ENCODE measurements around the gene GRK3. TPM values are rescaled to one million over a fixed set of nuclear protein-coding genes. Genes with fewer than 3 reads are reported as not detected.

Gene GRK3
- total RNA-seq, 1 experiment from 2014 or later, result 14.6 TPM

- H3K4me2 ChIP-seq (ENCODE audit: low read length), result no peak overlapping the region
- no TSS peak for BruUV-seq (replicated peaks)
- H3K79me2 ChIP-seq (ENCODE audit: insufficient read depth, low read length), result peaks cover 11% of the 10 kb centered on the region; the same call in 1 of the 2 replicates
- CTCF ChIA-PET, result no interaction called here
- no peak for TF ChIP-seq ELF1 (IDR thresholded peaks at IDR 0.05; ENCODE audit: borderline replicate concordance, low read depth)
- TF ChIP-seq ZFX (IDR thresholded peaks at IDR 0.05), result no peak
- no peak for TF ChIP-seq REST (IDR thresholded peaks at IDR 0.05; ENCODE audit: low read depth)
- no peak for TF ChIP-seq POLR2A (IDR thresholded peaks at IDR 0.05; ENCODE audit: borderline replicate concordance, extremely low read depth, insufficient read depth, insufficient read length)
- no peaks in the 10 kb centered on the region for H3K27me3 ChIP-seq (ENCODE audit: insufficient read depth, low read length)
- ATAC-seq (no peak), DNase-seq (ENCODE audit: low read depth, low spot score) (no peak)
- H3K36me3 ChIP-seq (ENCODE audit: control insufficient read depth in 1 of 2, insufficient read depth in 2 of 2, low read length in 2 of 2), result no peaks in the 10 kb centered on the region
- H4K20me1 ChIP-seq (ENCODE audit: insufficient read depth), result no peaks in the 10 kb centered on the region
- no peaks in the 10 kb centered on the region for H3K9me2 ChIP-seq (ENCODE audit: insufficient read depth)
- H2AFZ ChIP-seq (ENCODE audit: low read depth, low read length, poor library complexity, severe bottlenecking), result no peak overlapping the region
- POLR2A ChIA-PET, result no interaction called here
- H3K27ac ChIP-seq (ENCODE audit: low read depth, low read length), result no peak overlapping the region
- RAD21 ChIA-PET (ENCODE audit: low non-redundant PET in 1 of 2, low total read pairs in 2 of 2, uncharacterized antibody in 2 of 2, unreplicated experiment in 2 of 2), result no interaction called here
- H3K4me1 ChIP-seq (ENCODE audit: control insufficient read depth in 1 of 2, insufficient read depth in 2 of 2, low read length in 2 of 2), result peaks cover 7 to 12% of the 10 kb centered on the region in 2 experiments; a peak in 3 of 4 replicates
- no peaks in the 10 kb centered on the region for H3K9me3 ChIP-seq (ENCODE audit: control insufficient read depth in 1 of 2, insufficient read depth in 1 of 2, low read depth in 1 of 2, low read length in 2 of 2)
- H3K4me3 ChIP-seq (replicated peaks in 1 of 2; ENCODE audit: low read depth in 1 of 2, low read length in 2 of 2), result no peak overlapping the region
- no peak overlapping the region for H3K9ac ChIP-seq (ENCODE audit: low read length)
- intact Hi-C loops (cut with micrococcal nuclease), result no loop called here
Measured at GRCh38 chr22:25569983-25570382, 5.5 kb downstream of the GRK3 start.

GRCh38 chr22:25570486-25570885 lies 6.0 kb downstream of the GRK3 start:
- CTCF ChIA-PET, result no interaction called here
- H3K27me3 ChIP-seq (ENCODE audit: insufficient read depth, low read length), result no peaks in the 10 kb centered on the region
- H3K9me2 ChIP-seq (ENCODE audit: insufficient read depth), result no peaks in the 10 kb centered on the region
- TF ChIP-seq EZH2 (IDR thresholded peaks at IDR 0.05), result no peak
- TF ChIP-seq EGR1 (IDR thresholded peaks at IDR 0.05; ENCODE audit: low read depth), result no peak
- TF ChIP-seq TCF7L2 (IDR thresholded peaks at IDR 0.05; ENCODE audit: borderline replicate concordance, extremely low read depth, insufficient read depth, insufficient read length), result no peak
- TF ChIP-seq RAD21 (IDR thresholded peaks at IDR 0.05; ENCODE audit: low read depth), result no peak
- no peak for TF ChIP-seq EZH2phosphoT487 (IDR thresholded peaks at IDR 0.05; ENCODE audit: borderline replicate concordance)
- TF ChIP-seq ZBTB33 (IDR thresholded peaks at IDR 0.05; ENCODE audit: extremely low read depth, insufficient replicate concordance, low read length), result no peak
- TF ChIP-seq ZNF274 (IDR thresholded peaks at IDR 0.05; ENCODE audit: low read depth, low read length), result no peak
- no peak for TF ChIP-seq MAX (IDR thresholded peaks at IDR 0.05)
- TF ChIP-seq ATF3 (IDR thresholded peaks at IDR 0.05), result no peak
- TF ChIP-seq CBX3 (IDR thresholded peaks at IDR 0.05; ENCODE audit: low read depth), result no peak
- TF ChIP-seq POLR2A (IDR thresholded peaks at IDR 0.05; ENCODE audit: borderline replicate concordance, extremely low read depth, insufficient read depth, insufficient read length), result no peak

More at GRCh38 chr22:25570486-25570885, 6.0 kb downstream of the GRK3 start:
- Histone ChIP-seq H2AFZ (ENCODE audit: low read depth, low read length, poor library complexity, severe bottlenecking) (no peak overlapping the region), H3K79me2 (ENCODE audit: insufficient read depth, low read length) (peaks cover 11% of the 10 kb centered on the region; the same call in 1 of the 2 replicates), H3K4me1 (ENCODE audit: control insufficient read depth in 1 of 2, insufficient read depth in 2 of 2, low read length in 2 of 2) (peaks cover 6 to 12% of the 10 kb centered on the region in 2 experiments; a peak in 3 of 4 replicates), H4K20me1 (ENCODE audit: insufficient read depth) (no peaks in the 10 kb centered on the region), H3K27ac (ENCODE audit: low read depth, low read length) (no peak overlapping the region), H3K9me3 (ENCODE audit: control insufficient read depth in 1 of 2, insufficient read depth in 1 of 2, low read depth in 1 of 2, low read length in 2 of 2) (no peaks in the 10 kb centered on the region), H3K9ac (ENCODE audit: low read length) (no peak overlapping the region), H3K4me3 (replicated peaks in 1 of 2; ENCODE audit: low read depth in 1 of 2, low read length in 2 of 2) (no peak overlapping the region), H3K36me3 (ENCODE audit: control insufficient read depth in 1 of 2, insufficient read depth in 2 of 2, low read length in 2 of 2) (no peaks in the 10 kb centered on the region), H3K4me2 (ENCODE audit: low read length) (no peak overlapping the region)
- POLR2A ChIA-PET, result no interaction called here
- RAD21 ChIA-PET (ENCODE audit: low non-redundant PET in 1 of 2, low total read pairs in 2 of 2, uncharacterized antibody in 2 of 2, unreplicated experiment in 2 of 2), result no interaction called here
- DNase-seq (ENCODE audit: low read depth, low spot score) (no peak), ATAC-seq (no peak)
- BruUV-seq (replicated peaks), result no TSS peak
- intact Hi-C loops (cut with micrococcal nuclease), result no loop called here
